ENCODE measurements around the gene EIF5.

- no peak for TF ChIP-seq CTCF (IDR thresholded peaks at IDR 0.05)
- no peak for TF ChIP-seq POLR2A (IDR thresholded peaks at IDR 0.05)
These were observed 45.8 kb upstream of the EIF5 start for GRCh38 chr14:103288076-103288766.
